ENCODE measurements around the gene GPR141.

- TF ChIP-seq POLR2A (IDR thresholded peaks at IDR 0.05) (no peak), CTCF (IDR thresholded peaks at IDR 0.05) (no peak)
Measured at GRCh38 chr7:37665352-37666022, 18.1 kb upstream of the GPR141 start.
